ENCODE measurements around the gene DISC1.

DNA sequence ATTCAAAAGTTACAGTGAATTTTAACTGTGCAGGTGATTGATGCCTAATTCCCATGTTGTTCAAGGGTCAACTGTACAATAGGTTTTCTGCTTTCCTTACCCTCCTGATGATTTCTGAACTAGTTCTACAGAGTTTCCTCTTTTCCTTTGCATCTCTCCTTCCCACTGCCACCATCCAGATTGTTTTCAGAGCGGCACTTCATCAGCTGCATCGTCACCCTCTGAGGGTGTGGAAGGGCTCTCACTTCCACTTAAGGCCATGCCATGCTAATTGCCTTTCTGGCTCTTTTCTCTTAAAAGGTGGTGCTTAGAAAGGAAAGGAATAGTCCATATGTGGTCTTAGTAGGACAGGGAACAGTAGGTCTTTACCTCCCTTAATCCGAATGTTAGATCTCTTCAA is 39.1 kb downstream of the DISC1 start:
- TF ChIP-seq EZH2 (IDR thresholded peaks at IDR 0.05; ENCODE audit: borderline replicate concordance, low read depth, low read length, poor library complexity, severe bottlenecking): no peak
- TF ChIP-seq, protein P1, sequence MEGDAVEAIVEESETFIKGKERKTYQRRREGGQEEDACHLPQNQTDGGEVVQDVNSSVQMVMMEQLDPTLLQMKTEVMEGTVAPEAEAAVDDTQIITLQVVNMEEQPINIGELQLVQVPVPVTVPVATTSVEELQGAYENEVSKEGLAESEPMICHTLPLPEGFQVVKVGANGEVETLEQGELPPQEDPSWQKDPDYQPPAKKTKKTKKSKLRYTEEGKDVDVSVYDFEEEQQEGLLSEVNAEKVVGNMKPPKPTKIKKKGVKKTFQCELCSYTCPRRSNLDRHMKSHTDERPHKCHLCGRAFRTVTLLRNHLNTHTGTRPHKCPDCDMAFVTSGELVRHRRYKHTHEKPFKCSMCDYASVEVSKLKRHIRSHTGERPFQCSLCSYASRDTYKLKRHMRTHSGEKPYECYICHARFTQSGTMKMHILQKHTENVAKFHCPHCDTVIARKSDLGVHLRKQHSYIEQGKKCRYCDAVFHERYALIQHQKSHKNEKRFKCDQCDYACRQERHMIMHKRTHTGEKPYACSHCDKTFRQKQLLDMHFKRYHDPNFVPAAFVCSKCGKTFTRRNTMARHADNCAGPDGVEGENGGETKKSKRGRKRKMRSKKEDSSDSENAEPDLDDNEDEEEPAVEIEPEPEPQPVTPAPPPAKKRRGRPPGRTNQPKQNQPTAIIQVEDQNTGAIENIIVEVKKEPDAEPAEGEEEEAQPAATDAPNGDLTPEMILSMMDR (conservative IDR thresholded peaks at IDR 0.05; ENCODE audit: low read depth, low read length): no peak
